Tongue (tissue), 3 donors: ENCODE measurements around the gene RBX1. TPM values are rescaled to one million over a fixed set of nuclear protein-coding genes. Genes with fewer than 3 reads are reported as not detected.

Experiments
- DNase-seq: peaks from one replicate; pipeline ENCODE4 v3.0.0-alpha.2; 2015
- small RNA-seq: library from RNA; depleted of rRNA; stranded (forward); fragments of <200 nt; gene quantifications from one replicate; pipeline ENCODE3, GENCODE V24; 2014; ENCODE audit warnings: low replicate concordance
- total RNA-seq: library from RNA; depleted of rRNA; stranded (reverse); fragments of >200 nt; gene quantifications from one replicate; pipeline ENCODE4 v1.2.3, GENCODE V29; 2014

RBX1 gene
- total RNA-seq, 1 donor from 2014 or later = 34.1 TPM

GRCh38 chr22:41022470-41023298 lies 71.5 kb downstream of the RBX1 start:
- DNase-seq = peak; percentile 97

Small RNA genes within 50 kb of the gene (small RNA-seq; reads per million reads assigned to genes)
- gene RF00017 (not detected), gene RNU6-379P (not detected)

Other genes with a start within 250 kb of the RBX1 start
- gene SLC25A17, start 132.0 kb upstream of the RBX1 start, total RNA-seq = 14.2 TPM
- 198 TPM for gene ST13, start 94.7 kb upstream of the RBX1 start, total RNA-seq
- 7.8 TPM for gene XPNPEP3, start 94.2 kb upstream of the RBX1 start, total RNA-seq
- gene DNAJB7, start 89.3 kb upstream of the RBX1 start, total RNA-seq = not detected
- gene EP300, start 141.2 kb downstream of the RBX1 start, total RNA-seq = 64.4 TPM